ENCODE results near the gene RFX3.

Gene RFX3

GRCh38 chr9:3285365-3286161 lies 240.2 kb downstream of the RFX3 start:
- no peak for TF ChIP-seq CTCF (IDR thresholded peaks at IDR 0.05; ENCODE audit: insufficient read depth, low read depth, low read length, missing control alignments)
- DNase-seq (ENCODE audit: low read depth) = no peak

GRCh38 chr9:3282365-3282764 lies 243.4 kb downstream of the RFX3 start:
- no peak for TF ChIP-seq CTCF (IDR thresholded peaks at IDR 0.05; ENCODE audit: insufficient read depth, low read depth, low read length, missing control alignments)
- no peak overlapping the region for H3K4me3 ChIP-seq (ENCODE audit: low read depth, low read length)
- no peak for DNase-seq (ENCODE audit: low read depth)

More at GRCh38 chr9:3285365-3286161, 240.2 kb downstream of the RFX3 start:
- no peak overlapping the region for H3K4me3 ChIP-seq (ENCODE audit: low read depth, low read length)

GRCh38 chr9:3281399-3281798 lies 244.4 kb downstream of the RFX3 start:
- H3K4me3 ChIP-seq (ENCODE audit: low read depth, low read length) = no peak overlapping the region
- TF ChIP-seq CTCF (IDR thresholded peaks at IDR 0.05; ENCODE audit: insufficient read depth, low read depth, low read length, missing control alignments) = no peak
- DNase-seq (ENCODE audit: low read depth) = no peak

- no peak overlapping the region for H3K4me3 ChIP-seq (ENCODE audit: low read depth, low read length)
- no peak for TF ChIP-seq CTCF (IDR thresholded peaks at IDR 0.05; ENCODE audit: insufficient read depth, low read depth, low read length, missing control alignments)
- DNase-seq (ENCODE audit: low read depth) = peak; percentile 25
These were observed 248.6 kb downstream of the RFX3 start for GRCh38 chr9:3277200-3277599.

GRCh38 chr9:3271581-3271980 lies 254.2 kb downstream of the RFX3 start:
- TF ChIP-seq CTCF (IDR thresholded peaks at IDR 0.05; ENCODE audit: insufficient read depth, low read depth, low read length, missing control alignments) = no peak

GRCh38 chr9:3271157-3271556 lies 254.6 kb downstream of the RFX3 start:
- no peak overlapping the region for H3K4me3 ChIP-seq (ENCODE audit: low read depth, low read length)
- no peak for DNase-seq (ENCODE audit: low read depth)
- TF ChIP-seq CTCF (IDR thresholded peaks at IDR 0.05; ENCODE audit: insufficient read depth, low read depth, low read length, missing control alignments) = no peak

More at GRCh38 chr9:3271581-3271980, 254.2 kb downstream of the RFX3 start:
- no peak for DNase-seq (ENCODE audit: low read depth)
- no peak overlapping the region for H3K4me3 ChIP-seq (ENCODE audit: low read depth, low read length)

GRCh38 chr9:3268223-3268622 lies 257.6 kb downstream of the RFX3 start:
- no peak for DNase-seq (ENCODE audit: low read depth)
- H3K4me3 ChIP-seq (ENCODE audit: low read depth, low read length) = no peak overlapping the region
- no peak for TF ChIP-seq CTCF (IDR thresholded peaks at IDR 0.05; ENCODE audit: insufficient read depth, low read depth, low read length, missing control alignments)
